Germinal center (tissue), 1 donor: ENCODE measurements around the gene SPA17.

Experiments used
- DNase-seq: peaks from one replicate; pipeline ENCODE4 v3.0.0; 2012; ENCODE audit warnings: mixed read lengths, low spot score

The SPA17 gene

DNA sequence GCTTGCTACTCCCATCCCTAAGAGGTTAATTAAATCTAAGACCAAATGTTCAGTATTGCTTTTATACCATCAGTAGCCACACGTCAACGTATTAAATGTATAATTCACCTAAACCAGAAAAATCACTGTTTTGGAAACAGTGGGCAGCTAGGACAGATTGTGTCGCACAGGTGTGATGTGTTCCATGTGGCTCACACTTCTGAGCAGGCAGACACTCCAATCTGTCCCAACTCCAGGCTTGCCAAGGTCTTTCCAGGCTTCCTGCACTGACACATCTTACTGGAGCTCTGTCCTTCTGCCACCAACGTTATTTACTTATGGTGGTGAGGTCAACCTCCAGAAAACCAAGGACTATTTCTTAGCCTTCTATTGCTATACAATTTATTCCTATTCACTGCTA, 11.6 kb upstream of the SPA17 start:
- no peak for DNase-seq

DNA sequence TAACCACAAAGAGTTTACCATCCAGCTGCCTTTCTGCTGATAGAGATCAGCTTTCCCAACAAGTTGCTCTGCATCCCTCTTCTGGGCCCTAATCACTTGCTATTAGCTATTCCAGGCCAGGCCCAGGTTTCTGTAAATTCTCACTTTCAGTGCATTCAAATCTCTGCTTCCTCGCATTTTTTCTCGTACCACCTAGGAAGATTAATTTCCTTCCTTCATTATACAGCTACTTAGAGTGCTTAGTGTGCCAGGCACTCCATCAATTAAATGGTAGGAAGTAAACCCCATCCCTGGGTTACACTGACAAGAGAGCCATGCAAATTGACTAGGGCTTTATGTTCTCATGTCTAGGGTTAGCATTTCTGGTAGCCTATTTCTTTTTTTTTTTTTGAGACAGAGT, 9.8 kb upstream of the SPA17 start:
- DNase-seq: no peak

DNA sequence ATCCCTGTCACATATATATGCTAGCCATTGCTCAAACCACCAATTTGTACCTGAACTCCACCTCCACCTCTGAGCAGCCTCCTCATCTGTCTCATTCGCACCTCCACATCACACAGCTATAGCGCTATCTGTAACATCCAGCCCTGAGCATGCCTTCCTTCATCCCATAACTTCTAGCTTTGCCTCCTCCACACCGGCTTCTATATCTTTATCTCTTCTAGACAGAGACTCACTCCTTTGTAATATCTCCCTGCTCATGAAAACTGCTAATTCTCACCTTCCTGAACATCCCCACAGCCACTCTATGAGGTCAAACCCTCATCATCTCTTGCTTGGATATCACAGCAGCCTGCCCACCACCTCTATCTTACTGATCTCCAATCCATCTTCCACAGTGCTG, 6.1 kb upstream of the SPA17 start:
- no peak for DNase-seq

- peak; percentile 62 for DNase-seq
Observed at GRCh38 chr11:124669193-124669592, 4.5 kb upstream of the SPA17 start.

DNA sequence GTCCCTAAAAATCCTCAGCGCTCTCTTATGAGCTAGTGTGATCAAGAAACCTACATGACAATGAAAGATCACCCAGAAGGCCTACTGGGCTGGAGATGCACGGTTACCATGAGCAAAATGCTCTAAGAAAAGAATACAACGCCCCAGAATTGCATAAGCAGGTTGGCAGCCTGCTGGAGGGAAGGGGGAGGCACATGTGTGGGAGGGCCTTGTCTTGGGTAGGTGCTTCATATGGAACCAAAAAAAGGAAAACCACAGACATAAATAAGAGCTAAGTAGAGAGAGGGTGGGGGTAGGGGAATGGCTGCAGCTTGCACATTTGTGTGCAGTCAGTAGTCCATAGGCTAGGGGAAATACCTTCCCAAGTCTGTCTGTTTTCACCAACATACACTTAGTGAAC, 3.0 kb upstream of the SPA17 start:
- DNase-seq: peak; percentile 10

DNA sequence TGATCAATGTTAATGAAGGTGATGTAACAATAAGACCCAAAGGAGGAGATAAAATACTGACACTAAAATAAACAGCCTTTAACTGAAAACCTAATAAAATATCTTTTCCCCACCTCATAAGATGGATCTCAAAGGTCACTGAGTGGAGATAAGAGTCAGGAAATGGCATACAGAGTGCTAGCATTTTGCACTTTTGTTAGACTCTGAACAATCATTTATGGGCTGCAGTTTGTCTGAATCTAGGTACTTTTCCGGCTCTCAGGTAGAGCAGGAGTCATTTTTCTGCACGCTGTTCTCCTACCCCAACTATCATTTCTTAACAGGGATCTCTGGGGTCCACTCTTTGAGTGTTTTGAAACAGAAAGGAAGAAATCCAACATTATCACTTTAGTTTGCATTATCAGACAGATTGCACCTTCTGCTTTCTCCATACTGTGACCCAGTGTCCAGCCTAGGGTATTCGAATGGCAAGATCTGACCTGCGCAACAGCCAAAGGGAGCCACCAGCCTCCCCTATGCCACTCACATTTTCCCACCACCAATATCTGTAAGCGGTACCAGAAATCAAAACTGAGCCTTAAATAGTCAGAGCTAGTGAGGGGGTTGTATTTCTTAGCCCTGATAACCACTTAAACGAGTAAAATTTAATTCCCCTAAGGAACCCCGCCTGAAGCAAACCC, 1.0 kb upstream of the SPA17 start:
- no peak for DNase-seq

DNA sequence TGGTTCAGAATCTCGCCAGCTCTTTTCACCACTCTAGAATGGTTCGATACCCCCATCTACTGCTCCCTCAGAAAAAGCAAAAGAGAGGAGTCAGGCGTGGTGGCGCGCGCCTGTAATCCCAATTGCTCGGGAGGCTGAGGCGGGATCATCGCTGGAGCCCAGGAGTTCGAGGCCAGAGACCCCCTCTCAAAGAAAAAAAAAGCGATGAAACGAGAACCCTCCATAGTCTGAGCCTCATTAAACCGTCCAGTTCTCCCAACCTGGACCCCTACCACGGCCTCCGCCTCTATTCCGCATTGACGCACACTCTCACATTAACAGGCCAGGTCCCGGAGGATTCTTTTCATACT, 439 bp downstream of the SPA17 start:
- DNase-seq: no peak

- no peak for DNase-seq
Observed at GRCh38 chr11:124674571-124674970, 867 bp downstream of the SPA17 start.

GRCh38 chr11:124676386-124676785, 2.7 kb downstream of the SPA17 start:
- DNase-seq: no peak

DNA sequence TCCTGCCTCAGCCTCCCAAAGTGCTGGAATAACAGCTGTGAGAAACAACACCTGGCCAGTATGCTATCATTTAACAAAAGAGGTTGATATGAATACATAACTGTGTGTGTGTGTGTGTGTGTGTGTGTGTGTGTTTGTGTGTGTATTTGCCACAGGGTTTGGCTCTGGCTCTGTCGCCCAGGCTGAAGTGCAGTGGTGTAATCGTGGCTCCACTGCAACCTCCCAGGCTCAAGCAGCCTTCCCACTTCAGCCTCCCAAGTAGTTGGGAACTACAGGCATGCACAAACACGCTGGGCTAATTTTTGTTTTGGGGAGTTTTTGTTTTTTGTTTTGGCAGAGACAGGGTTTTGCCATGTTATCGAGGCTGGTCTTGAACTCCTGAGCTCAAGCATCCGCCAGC, 4.7 kb downstream of the SPA17 start:
- no peak for DNase-seq

DNA sequence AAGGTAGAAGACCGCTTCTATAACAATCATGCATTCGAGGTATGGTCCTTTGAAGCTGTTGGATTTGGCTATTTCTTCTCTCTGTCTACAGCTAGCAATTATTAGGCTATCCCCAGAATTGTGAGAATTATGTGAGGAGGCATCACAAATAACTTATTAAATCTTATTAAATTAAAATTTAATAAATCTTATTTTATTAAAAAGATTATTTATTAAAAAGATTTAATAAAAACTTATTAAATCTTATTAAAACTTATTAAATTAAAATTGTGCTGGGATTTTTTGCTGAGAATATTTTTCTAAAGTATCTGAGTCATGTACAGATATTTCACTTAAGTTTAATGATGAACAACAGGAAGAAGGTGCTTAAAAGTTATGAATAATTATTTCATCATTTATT, 7.7 kb downstream of the SPA17 start:
- DNase-seq: no peak

GRCh38 chr11:124682443-124682842, 8.7 kb downstream of the SPA17 start:
- DNase-seq: no peak

DNA sequence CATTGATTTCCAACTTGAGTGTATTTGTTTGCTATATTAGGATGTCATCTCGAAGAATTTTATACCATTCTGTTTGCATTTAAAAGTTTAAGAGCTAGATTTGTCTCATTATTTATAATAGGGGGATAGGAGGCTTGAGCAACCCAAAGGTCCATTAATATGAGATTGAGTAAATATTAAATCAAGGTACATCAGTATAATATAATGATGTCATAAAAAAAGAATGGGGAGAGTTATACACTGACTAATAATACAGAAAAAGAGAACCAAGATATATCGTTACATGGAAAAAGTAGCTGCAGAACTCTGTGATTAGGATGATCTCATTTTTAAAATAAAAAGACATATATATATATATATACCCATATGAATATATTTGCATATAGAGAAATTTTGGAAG, 19.4 kb downstream of the SPA17 start:
- DNase-seq: no peak

DNA sequence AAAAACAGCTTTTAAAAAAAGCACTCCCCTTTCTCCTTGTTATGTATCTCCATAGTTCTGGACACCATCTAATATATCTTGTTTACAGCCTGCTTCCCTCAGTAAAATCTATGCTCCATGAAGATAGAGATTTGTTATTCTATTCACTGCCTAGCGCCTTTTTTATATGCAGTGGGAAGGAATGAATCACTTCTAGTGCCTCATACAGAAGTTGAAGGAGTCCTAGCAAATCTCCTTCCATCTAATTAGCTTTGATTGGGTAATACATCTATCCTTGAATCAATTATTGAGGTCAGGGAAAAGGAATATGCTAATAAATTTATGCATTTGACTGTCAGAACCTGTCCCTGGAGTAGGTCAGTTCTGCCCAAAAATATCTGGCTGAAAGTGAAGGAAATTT, 25.8 kb downstream of the SPA17 start:
- no peak for DNase-seq

DNA sequence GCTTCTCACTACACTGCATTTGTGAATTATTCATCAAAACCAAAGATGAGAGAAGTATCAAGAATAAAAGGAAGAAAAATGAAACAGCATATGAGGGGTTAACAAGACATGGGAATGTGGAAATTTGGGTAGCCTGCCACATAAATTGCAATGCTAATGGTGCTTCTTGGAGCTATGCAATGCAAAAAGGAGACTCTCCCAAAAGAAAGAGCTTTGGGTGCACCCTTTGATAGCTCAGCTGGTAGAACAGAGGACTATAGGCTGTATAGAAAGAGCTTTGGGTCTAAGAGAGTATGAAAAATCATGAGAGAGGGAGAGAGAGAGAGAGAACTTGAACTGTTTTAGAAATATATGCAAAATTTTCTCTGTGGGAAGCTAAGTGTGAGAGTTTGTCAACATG, 26.3 kb downstream of the SPA17 start:
- DNase-seq: no peak

GRCh38 chr11:124707829-124708228, 34.1 kb downstream of the SPA17 start:
- DNase-seq: no peak

DNA sequence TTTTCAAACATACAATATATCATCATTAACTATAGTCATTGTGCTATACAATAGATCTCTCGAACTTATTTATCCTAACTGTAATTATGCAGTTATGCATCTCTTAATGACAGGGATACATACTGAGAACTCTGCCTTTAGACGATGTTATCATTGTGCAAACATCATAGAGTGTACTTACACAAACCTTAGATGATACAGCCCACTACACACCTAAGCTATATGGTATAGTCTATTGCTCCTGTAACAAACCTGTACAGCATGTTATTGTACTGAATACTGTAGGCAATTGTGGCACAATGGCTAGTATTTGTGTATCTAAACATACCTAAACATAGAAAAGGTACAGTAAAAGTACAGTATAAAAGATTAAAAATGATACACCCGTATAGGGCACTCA, 38.7 kb downstream of the SPA17 start:
- no peak for DNase-seq

DNA sequence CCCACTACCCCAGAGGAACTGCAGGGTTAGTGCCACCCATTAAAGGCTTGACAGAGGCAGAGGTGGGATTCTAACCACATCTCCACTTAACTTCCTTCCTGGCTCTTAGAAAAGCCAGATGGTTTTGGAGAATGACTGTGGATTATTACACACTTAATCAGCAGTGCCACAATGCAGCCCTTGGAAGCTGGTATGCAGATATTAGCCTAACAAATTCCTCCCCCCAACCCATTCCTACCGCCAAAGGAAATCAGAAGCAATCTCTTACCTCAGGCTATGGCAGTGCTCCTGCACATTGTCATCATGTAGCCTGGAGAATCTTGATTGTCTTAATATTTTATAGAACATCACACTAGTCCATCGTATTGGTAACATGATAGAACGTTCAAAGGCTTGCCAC, 42.9 kb downstream of the SPA17 start:
- no peak for DNase-seq

DNA sequence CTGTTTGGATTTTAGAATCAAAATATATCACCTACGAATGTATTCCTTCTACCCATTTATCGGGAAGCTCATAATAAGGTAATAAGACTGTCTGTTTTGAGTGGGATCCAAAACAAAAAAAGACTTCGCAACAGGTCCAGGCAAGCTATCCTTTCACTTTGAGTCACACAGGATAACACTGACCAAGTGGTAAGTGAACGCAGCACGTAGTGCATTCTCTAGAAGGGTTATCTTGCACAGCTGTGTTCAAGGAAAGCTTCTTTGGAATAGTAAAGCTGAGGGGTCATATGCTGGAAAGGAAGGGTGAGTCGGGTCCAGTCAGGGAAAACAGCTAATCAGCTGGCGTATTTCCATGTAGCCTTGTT, 43.7 kb downstream of the SPA17 start:
- no peak for DNase-seq

- no peak for DNase-seq
Observed at GRCh38 chr11:124717786-124718651, 44.3 kb downstream of the SPA17 start.

- DNase-seq: no peak
Observed at GRCh38 chr11:124718801-124719200, 45.1 kb downstream of the SPA17 start.

GRCh38 chr11:124719534-124719933, 45.8 kb downstream of the SPA17 start:
- no peak for DNase-seq

GRCh38 chr11:124722176-124722575, 48.5 kb downstream of the SPA17 start:
- no peak for DNase-seq
